HL-60 (cell line): Measurements from ENCODE around the gene ETV6.

Source experiments
- DNase-seq, 2 experiments: peaks; one replicate each; pipeline ENCODE4 v3.0.0-alpha.2; 2010 to 2020; ENCODE audit warnings: low read depth in 1 of 2, low spot score in 1 of 2
- H3K27ac ChIP-seq: fragments of 250-450 bp; sonication (Bioruptor Pico); replicated peaks from 2 replicates; pipeline ENCODE4 v1.5.1; 2020; ENCODE audit warnings: mild to moderate bottlenecking, moderate library complexity
- H3K27me3 ChIP-seq: fragments of 250-450 bp; sonication (Bioruptor Pico); 2 replicates; pipeline ENCODE4 v1.5.1; 2021; ENCODE audit warnings: mild to moderate bottlenecking, moderate library complexity; ENCODE audit not compliant: insufficient read depth, poor library complexity, severe bottlenecking
- H3K4me3 ChIP-seq: replicated peaks from 2 replicates; pipeline ENCODE4 v1.5.1; 2011; ENCODE audit warnings: mild to moderate bottlenecking, control low read depth, low read length; ENCODE audit not compliant: insufficient read depth
- GABPA ChIP-seq: IDR thresholded peaks from 2 replicates; pipeline ENCODE4 v1.6.1; 2012; ENCODE audit warnings: low read depth
- POLR2AphosphoS5 ChIP-seq: IDR thresholded peaks from 2 replicates; pipeline ENCODE4 v1.6.1; 2012; ENCODE audit warnings: low read depth
- SPI1 ChIP-seq: IDR thresholded peaks from 2 replicates; pipeline ENCODE4 v1.6.1; 2012; ENCODE audit warnings: low read depth, mild to moderate bottlenecking, borderline replicate concordance
- TF ChIP-seq, protein P1 (sequence below): IDR thresholded peaks from 2 replicates; pipeline ENCODE4 v1.6.1; 2012; ENCODE audit warnings: low read depth; ENCODE audit not compliant: insufficient replicate concordance
- TF ChIP-seq, protein P2 (sequence below): IDR thresholded peaks from one replicate; pipeline ENCODE4 v1.5.1; 2011; ENCODE audit warnings: low read length, control low read depth, inconsistent platforms; ENCODE audit not compliant: insufficient read depth

The ETV6 gene

DNA sequence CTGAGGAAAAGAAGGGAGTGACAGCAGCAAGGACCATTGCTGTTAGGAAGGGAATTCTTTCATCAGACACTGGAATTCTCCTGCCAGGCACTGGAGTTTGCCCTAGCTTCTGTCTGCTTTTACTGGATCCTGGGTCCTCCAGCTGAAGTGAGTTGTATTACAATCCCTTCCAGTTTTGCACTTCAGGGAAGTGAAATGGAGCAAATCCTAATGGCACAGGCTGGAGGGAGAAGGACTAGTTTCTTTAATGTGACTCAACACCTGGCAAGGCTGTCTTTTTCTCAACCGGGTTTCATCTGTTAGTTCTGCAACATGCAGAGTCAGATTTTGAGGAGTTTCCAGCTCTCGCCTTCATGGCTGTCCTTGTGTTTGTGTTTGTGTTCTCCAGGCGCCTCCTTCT lies 45.8 kb downstream of the ETV6 start:
- TF ChIP-seq, protein P1, sequence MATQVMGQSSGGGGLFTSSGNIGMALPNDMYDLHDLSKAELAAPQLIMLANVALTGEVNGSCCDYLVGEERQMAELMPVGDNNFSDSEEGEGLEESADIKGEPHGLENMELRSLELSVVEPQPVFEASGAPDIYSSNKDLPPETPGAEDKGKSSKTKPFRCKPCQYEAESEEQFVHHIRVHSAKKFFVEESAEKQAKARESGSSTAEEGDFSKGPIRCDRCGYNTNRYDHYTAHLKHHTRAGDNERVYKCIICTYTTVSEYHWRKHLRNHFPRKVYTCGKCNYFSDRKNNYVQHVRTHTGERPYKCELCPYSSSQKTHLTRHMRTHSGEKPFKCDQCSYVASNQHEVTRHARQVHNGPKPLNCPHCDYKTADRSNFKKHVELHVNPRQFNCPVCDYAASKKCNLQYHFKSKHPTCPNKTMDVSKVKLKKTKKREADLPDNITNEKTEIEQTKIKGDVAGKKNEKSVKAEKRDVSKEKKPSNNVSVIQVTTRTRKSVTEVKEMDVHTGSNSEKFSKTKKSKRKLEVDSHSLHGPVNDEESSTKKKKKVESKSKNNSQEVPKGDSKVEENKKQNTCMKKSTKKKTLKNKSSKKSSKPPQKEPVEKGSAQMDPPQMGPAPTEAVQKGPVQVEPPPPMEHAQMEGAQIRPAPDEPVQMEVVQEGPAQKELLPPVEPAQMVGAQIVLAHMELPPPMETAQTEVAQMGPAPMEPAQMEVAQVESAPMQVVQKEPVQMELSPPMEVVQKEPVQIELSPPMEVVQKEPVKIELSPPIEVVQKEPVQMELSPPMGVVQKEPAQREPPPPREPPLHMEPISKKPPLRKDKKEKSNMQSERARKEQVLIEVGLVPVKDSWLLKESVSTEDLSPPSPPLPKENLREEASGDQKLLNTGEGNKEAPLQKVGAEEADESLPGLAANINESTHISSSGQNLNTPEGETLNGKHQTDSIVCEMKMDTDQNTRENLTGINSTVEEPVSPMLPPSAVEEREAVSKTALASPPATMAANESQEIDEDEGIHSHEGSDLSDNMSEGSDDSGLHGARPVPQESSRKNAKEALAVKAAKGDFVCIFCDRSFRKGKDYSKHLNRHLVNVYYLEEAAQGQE = no peak
- TF ChIP-seq GABPA (no peak), POLR2AphosphoS5 (no peak), SPI1 (no peak)
- TF ChIP-seq, protein P2, sequence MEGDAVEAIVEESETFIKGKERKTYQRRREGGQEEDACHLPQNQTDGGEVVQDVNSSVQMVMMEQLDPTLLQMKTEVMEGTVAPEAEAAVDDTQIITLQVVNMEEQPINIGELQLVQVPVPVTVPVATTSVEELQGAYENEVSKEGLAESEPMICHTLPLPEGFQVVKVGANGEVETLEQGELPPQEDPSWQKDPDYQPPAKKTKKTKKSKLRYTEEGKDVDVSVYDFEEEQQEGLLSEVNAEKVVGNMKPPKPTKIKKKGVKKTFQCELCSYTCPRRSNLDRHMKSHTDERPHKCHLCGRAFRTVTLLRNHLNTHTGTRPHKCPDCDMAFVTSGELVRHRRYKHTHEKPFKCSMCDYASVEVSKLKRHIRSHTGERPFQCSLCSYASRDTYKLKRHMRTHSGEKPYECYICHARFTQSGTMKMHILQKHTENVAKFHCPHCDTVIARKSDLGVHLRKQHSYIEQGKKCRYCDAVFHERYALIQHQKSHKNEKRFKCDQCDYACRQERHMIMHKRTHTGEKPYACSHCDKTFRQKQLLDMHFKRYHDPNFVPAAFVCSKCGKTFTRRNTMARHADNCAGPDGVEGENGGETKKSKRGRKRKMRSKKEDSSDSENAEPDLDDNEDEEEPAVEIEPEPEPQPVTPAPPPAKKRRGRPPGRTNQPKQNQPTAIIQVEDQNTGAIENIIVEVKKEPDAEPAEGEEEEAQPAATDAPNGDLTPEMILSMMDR = no peak
- no peak overlapping the region for H3K27ac ChIP-seq
- no peak overlapping the region for H3K4me3 ChIP-seq
- H3K27me3 ChIP-seq = no peaks in the 10 kb centered on the region
- DNase-seq = no peak

DNA sequence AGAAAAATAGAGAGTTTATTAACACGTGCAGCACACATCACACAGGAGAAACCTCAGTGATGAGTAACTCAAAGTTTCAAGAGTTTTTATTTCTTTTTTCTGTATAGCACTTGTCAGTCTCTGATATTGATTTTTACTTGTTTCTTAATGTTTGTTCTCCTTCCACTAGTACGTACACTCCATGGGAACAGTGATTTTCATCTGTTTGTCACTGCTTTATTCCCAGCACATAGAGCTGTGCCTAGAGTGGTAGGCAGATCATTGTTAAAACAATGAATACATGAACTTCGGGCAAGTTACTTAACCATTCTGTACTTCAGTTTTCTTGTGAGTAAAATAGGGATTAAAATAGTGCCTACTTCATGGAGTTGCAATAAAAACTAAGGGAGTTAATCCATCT lies 46.6 kb downstream of the ETV6 start:
- Histone ChIP-seq H3K27me3 (no peaks in the 10 kb centered on the region), H3K27ac (no peak overlapping the region), H3K4me3 (no peak overlapping the region)
- TF ChIP-seq, protein P2 = no peak
- TF ChIP-seq SPI1 = no peak
- TF ChIP-seq, protein P1 = no peak
- TF ChIP-seq POLR2AphosphoS5 = no peak
- TF ChIP-seq GABPA = no peak
- no peak for DNase-seq

DNA sequence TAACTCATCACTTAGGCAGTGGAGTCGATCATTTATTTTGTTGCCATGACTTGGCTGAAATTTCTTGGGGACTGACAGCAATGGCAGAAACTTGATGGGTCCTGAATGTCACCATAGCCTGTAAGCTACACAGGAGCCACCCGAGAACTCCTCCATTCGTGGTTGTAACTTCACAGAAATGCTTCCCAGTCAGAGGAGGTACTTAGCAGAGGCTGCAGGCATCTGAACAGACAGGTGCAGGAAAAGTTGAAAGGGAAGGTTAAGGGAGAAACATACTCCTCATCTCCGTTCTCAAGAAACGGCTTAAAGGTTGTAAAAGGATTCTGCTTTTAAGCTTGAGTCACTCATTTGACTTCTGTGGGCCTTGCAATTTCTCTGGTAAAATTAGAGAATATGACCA lies 47.7 kb downstream of the ETV6 start:
- Histone ChIP-seq H3K27me3 (no peaks in the 10 kb centered on the region), H3K4me3 (no peak overlapping the region), H3K27ac (no peak overlapping the region)
- TF ChIP-seq, protein P2 = no peak
- TF ChIP-seq, protein P1 = no peak
- TF ChIP-seq SPI1 (no peak), POLR2AphosphoS5 (no peak), GABPA (no peak)
- DNase-seq = no peak
